ENCODE measurements around the gene DUSP9.
A peak's percentile ranks its signal among the peaks of the same experiment; 100 is the strongest.

The DUSP9 gene

GRCh38 chrX:153649178-153649914, 2.3 kb downstream of the DUSP9 start:
- DNase-seq (ENCODE audit: low read depth in 3 of 3): no peak

GRCh38 chrX:153649915-153650782, 3.1 kb downstream of the DUSP9 start:
- no peak for DNase-seq (ENCODE audit: low read depth in 3 of 3)

- no peak for DNase-seq (ENCODE audit: low read depth in 3 of 3)
These were observed 4.0 kb downstream of the DUSP9 start for GRCh38 chrX:153650959-153651358.

GRCh38 chrX:153651540-153652079, 4.6 kb downstream of the DUSP9 start:
- DNase-seq (ENCODE audit: low read depth in 3 of 3): no peak

- DNase-seq (ENCODE audit: low read depth in 3 of 3): no peak
These were observed 6.6 kb downstream of the DUSP9 start for GRCh38 chrX:153653556-153653955.

- DNase-seq (ENCODE audit: low read depth in 3 of 3): no peak
These were observed 10.2 kb downstream of the DUSP9 start for GRCh38 chrX:153657161-153657560.

- no peak for DNase-seq (ENCODE audit: low read depth in 3 of 3)
These were observed 12.3 kb downstream of the DUSP9 start for GRCh38 chrX:153659268-153659667.

- peak in 2 of 3 experiments; percentile 42 to 46 for DNase-seq (ENCODE audit: low read depth in 3 of 3)
These were observed 15.3 kb downstream of the DUSP9 start for GRCh38 chrX:153662266-153662665.

GRCh38 chrX:153665726-153666306, 18.8 kb downstream of the DUSP9 start:
- DNase-seq (ENCODE audit: low read depth in 3 of 3): no peak

GRCh38 chrX:153667281-153667955, 20.4 kb downstream of the DUSP9 start:
- no peak for DNase-seq (ENCODE audit: low read depth in 3 of 3)

GRCh38 chrX:153667956-153668396, 21.0 kb downstream of the DUSP9 start:
- peak; percentile 46 to 66 (median 58) for DNase-seq (ENCODE audit: low read depth in 3 of 3)

GRCh38 chrX:153668423-153669173, 21.6 kb downstream of the DUSP9 start:
- no peak for DNase-seq (ENCODE audit: low read depth in 3 of 3)

- peak in 2 of 3 experiments; percentile 12 to 34 for DNase-seq (ENCODE audit: low read depth in 3 of 3)
These were observed 22.3 kb downstream of the DUSP9 start for GRCh38 chrX:153669174-153669890.

GRCh38 chrX:153669901-153670731, 23.1 kb downstream of the DUSP9 start:
- no peak for DNase-seq (ENCODE audit: low read depth in 3 of 3)

GRCh38 chrX:153670748-153671588, 24.0 kb downstream of the DUSP9 start:
- DNase-seq (ENCODE audit: low read depth in 3 of 3): no peak

- DNase-seq (ENCODE audit: low read depth in 3 of 3): no peak
These were observed 24.9 kb downstream of the DUSP9 start for GRCh38 chrX:153671589-153672530.

Measured in stimulated activated CD4-positive, alpha-beta T cell treated with anti-CD3 and anti-CD28 coated beads, TNF-alpha, amount 100 ng/mL, for 4 hours (primary cell).